ENCODE data around the gene UNC119.

Gene UNC119

GRCh38 chr17:28501421-28502284 lies 50.8 kb downstream of the UNC119 start:
- Histone ChIP-seq H3K36me3 (ENCODE audit: insufficient read depth, low read length) (no peaks in the 10 kb centered on the region), H2AFZ (ENCODE audit: low read length) (no peak overlapping the region), H3K4me2 (ENCODE audit: low read length) (no peak overlapping the region), H3K27me3 (ENCODE audit: insufficient read depth, low read length) (no peaks in the 10 kb centered on the region; the same call in 1 of the 2 replicates), H3F3A (ENCODE audit: insufficient read depth, low read length) (no peaks in the 10 kb centered on the region), H4K20me1 (ENCODE audit: insufficient read depth, low read length) (no peaks in the 10 kb centered on the region), H3K79me2 (ENCODE audit: insufficient read depth, low read length) (no peaks in the 10 kb centered on the region), H3K27ac (ENCODE audit: low read depth, low read length, poor library complexity, severe bottlenecking) (no peak overlapping the region), H3K9me3 (ENCODE audit: low read length) (no peaks in the 10 kb centered on the region), H3K9ac (ENCODE audit: low read length) (no peak overlapping the region), H3K4me1 (ENCODE audit: insufficient read depth, low read length, severe bottlenecking) (no peaks in the 10 kb centered on the region), H3K4me3 (ENCODE audit: low read depth, low read length, poor library complexity, severe bottlenecking) (no peak overlapping the region), H3K9me2 (ENCODE audit: low read depth, low read length) (no peaks in the 10 kb centered on the region)
- TF ChIP-seq, protein P1, sequence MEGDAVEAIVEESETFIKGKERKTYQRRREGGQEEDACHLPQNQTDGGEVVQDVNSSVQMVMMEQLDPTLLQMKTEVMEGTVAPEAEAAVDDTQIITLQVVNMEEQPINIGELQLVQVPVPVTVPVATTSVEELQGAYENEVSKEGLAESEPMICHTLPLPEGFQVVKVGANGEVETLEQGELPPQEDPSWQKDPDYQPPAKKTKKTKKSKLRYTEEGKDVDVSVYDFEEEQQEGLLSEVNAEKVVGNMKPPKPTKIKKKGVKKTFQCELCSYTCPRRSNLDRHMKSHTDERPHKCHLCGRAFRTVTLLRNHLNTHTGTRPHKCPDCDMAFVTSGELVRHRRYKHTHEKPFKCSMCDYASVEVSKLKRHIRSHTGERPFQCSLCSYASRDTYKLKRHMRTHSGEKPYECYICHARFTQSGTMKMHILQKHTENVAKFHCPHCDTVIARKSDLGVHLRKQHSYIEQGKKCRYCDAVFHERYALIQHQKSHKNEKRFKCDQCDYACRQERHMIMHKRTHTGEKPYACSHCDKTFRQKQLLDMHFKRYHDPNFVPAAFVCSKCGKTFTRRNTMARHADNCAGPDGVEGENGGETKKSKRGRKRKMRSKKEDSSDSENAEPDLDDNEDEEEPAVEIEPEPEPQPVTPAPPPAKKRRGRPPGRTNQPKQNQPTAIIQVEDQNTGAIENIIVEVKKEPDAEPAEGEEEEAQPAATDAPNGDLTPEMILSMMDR (IDR thresholded peaks at IDR 0.05; ENCODE audit: low read length) = no peak
- no peak for TF ChIP-seq EZH2 (IDR thresholded peaks at IDR 0.05; ENCODE audit: borderline replicate concordance, low read length)

DNA sequence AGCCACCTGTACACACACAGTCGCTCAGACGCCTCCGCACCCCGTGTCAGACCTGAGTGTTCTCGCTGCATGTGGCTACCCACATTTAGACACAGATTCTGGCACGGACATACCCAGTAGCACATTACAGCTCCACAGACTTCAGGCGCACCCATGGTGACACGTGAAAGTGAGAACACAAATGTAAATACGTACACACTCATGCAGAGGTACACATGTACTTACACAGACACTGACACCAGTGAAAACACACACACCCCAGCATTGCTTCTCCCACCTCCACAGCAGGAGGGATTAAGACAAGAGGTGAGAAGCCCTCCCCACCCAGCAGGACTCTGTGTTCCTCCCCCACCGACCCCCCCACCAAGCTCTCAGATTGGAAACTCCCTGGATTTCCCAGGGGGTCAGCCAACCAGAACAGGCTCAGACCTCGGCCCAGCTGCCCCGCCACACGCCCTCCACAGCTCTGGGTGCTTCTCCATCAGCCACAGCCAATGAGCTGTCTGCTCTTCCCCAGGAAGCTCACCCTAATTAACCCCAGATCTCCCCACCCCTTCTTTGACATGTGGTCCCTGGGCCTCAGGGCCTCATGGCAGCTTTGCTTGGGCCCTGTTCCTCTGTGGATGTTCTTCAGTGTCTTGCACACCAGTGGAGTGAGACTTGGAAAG lies 51.6 kb downstream of the UNC119 start:
- Histone ChIP-seq H2AFZ (ENCODE audit: low read length) (no peak overlapping the region), H3K4me3 (ENCODE audit: low read depth, low read length, poor library complexity, severe bottlenecking) (no peak overlapping the region), H3K79me2 (ENCODE audit: insufficient read depth, low read length) (no peaks in the 10 kb centered on the region), H3K4me1 (ENCODE audit: insufficient read depth, low read length, severe bottlenecking) (no peaks in the 10 kb centered on the region), H3K27me3 (ENCODE audit: insufficient read depth, low read length) (no peaks in the 10 kb centered on the region; the same call in 1 of the 2 replicates), H3F3A (ENCODE audit: insufficient read depth, low read length) (no peaks in the 10 kb centered on the region), H4K20me1 (ENCODE audit: insufficient read depth, low read length) (no peaks in the 10 kb centered on the region), H3K9me2 (ENCODE audit: low read depth, low read length) (no peaks in the 10 kb centered on the region), H3K27ac (ENCODE audit: low read depth, low read length, poor library complexity, severe bottlenecking) (no peak overlapping the region), H3K36me3 (ENCODE audit: insufficient read depth, low read length) (no peaks in the 10 kb centered on the region), H3K9me3 (ENCODE audit: low read length) (no peaks in the 10 kb centered on the region), H3K9ac (ENCODE audit: low read length) (no peak overlapping the region), H3K4me2 (ENCODE audit: low read length) (no peak overlapping the region)
- no peak for TF ChIP-seq EZH2 (IDR thresholded peaks at IDR 0.05; ENCODE audit: borderline replicate concordance, low read length)
- TF ChIP-seq, protein P1 (IDR thresholded peaks at IDR 0.05; ENCODE audit: low read length) = no peak

GRCh38 chr17:28499684-28500357 lies 52.6 kb downstream of the UNC119 start:
- H3K27ac ChIP-seq (ENCODE audit: low read depth, low read length, poor library complexity, severe bottlenecking) = no peak overlapping the region
- H2AFZ ChIP-seq (ENCODE audit: low read length) = no peak overlapping the region
- no peaks in the 10 kb centered on the region for H3K9me3 ChIP-seq (ENCODE audit: low read length)
- H3K79me2 ChIP-seq (ENCODE audit: insufficient read depth, low read length) = no peaks in the 10 kb centered on the region
- H3K4me2 ChIP-seq (ENCODE audit: low read length) = no peak overlapping the region
- H3K9me2 ChIP-seq (ENCODE audit: low read depth, low read length) = no peaks in the 10 kb centered on the region
- H3K36me3 ChIP-seq (ENCODE audit: insufficient read depth, low read length) = no peaks in the 10 kb centered on the region
- no peaks in the 10 kb centered on the region for H3F3A ChIP-seq (ENCODE audit: insufficient read depth, low read length)
- TF ChIP-seq, protein P1 (IDR thresholded peaks at IDR 0.05; ENCODE audit: low read length) = no peak
- TF ChIP-seq EZH2 (IDR thresholded peaks at IDR 0.05; ENCODE audit: borderline replicate concordance, low read length) = no peak
- H4K20me1 ChIP-seq (ENCODE audit: insufficient read depth, low read length) = no peaks in the 10 kb centered on the region
- H3K4me1 ChIP-seq (ENCODE audit: insufficient read depth, low read length, severe bottlenecking) = no peaks in the 10 kb centered on the region
- H3K9ac ChIP-seq (ENCODE audit: low read length) = no peak overlapping the region
- H3K4me3 ChIP-seq (ENCODE audit: low read depth, low read length, poor library complexity, severe bottlenecking) = no peak overlapping the region
- no peaks in the 10 kb centered on the region; the same call in 1 of the 2 replicates for H3K27me3 ChIP-seq (ENCODE audit: insufficient read depth, low read length)

Data from OCI-LY1 (cell line).